Measurements from ENCODE around the gene CRYGN. TPM values are rescaled to one million over a fixed set of nuclear protein-coding genes. Genes with fewer than 3 reads are reported as not detected.

The CRYGN gene
- total and polyA plus RNA-seq, 12 donors: 0.07 to 0.72 (median 0.22) TPM; not detected in 8

- Histone ChIP-seq H3K9me3 (no peaks in the 10 kb centered on the region), H3K4me1 (peaks cover 3 to 40% (median 19%) of the 10 kb centered on the region in 9 donors), H3K27ac (no peak overlapping the region), H3K4me3 (no peak overlapping the region), H3K27me3 (peaks cover 6 to 48% (median 41%) of the 10 kb centered on the region in 7 donors), H3K36me3 (no peaks in the 10 kb centered on the region)
- ATAC-seq (no peak), DNase-seq (no peak)
- 89 to 92% methylated on average over 10 of the region's 10 CpGs for WGBS, 2 donors
- intact Hi-C loops (cut with DNase I): no loop called here
- TF ChIP-seq CTCF (IDR thresholded peaks at IDR 0.05): no peak
Measured at GRCh38 chr7:151405588-151405987, 34.4 kb downstream of the CRYGN start.

DNA sequence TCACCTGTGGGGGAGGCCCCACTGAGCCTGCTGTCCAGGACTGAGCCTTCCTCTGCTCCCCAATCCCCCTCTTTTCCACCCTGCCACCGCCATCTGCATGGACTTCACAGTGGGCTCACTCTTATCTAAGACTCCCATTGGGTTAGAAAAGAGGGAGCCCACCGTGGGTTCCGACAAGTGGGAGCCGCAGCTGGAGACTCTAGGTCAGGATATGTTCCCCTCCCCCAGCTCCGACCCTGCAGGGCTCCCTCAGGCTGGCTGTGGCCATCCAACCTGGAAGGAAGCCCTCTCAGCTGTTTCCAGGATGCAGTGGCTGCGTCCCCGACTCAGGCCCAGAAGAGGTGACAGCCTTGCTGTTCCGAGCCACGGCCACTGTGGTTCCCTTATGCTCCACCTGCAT is 34.9 kb downstream of the CRYGN start:
- Histone ChIP-seq H3K27ac (no peak overlapping the region), H3K4me3 (no peak overlapping the region), H3K9me3 (no peaks in the 10 kb centered on the region), H3K36me3 (no peaks in the 10 kb centered on the region), H3K4me1 (peaks cover 3 to 35% (median 14%) of the 10 kb centered on the region in 9 donors), H3K27me3 (peaks cover 6 to 46% (median 37%) of the 10 kb centered on the region in 7 donors)
- intact Hi-C loops (cut with DNase I): no loop called here
- 68 to 69% methylated on average over 9 of the region's 9 CpGs for WGBS, 2 donors
- no peak for TF ChIP-seq CTCF (IDR thresholded peaks at IDR 0.05)
- DNase-seq (no peak), ATAC-seq (no peak)

DNA sequence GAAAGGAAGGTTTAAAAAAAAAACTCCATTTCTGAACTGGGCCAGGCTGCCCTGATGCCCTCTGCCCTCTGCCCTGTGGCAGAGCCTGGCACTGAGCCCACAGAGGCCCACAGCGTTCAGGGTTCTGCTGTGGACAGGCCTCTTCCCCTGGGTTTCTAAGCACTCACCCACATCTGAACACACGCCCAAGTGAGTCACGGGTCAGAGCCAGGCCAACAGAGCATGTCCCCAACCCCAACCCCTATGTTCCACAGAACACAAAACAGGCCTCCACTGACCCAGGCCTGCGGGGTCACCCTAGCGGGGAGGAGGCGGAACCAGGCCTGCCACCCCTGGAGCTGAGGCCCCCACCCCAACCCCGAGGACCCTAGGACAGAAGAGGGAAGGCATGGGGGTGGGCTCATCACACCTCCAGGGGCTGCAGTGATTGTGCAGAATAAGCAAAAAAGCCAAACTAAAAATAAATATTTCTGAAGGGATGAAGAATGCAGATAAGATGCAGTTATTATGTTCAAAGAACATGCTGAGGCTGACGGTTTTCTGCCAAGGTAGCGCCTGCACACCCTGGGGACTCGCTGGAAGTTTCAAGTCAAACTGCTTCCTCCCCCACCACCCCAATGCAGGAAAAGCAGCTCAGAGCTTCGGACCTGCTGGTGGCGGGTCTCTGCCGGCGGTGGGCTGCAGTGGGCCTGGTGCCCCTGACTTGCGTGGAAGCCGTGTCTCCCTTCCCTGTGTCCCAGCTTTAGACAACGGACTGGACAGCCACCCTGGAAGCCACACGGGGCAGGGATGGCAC is 35.5 kb downstream of the CRYGN start:
- DNase-seq (no peak), ATAC-seq (peak in 3 of 8 donors; percentile 43 to 65 (median 61))
- no peak for TF ChIP-seq CTCF (IDR thresholded peaks at IDR 0.05)
- H3K4me1 ChIP-seq: peaks cover 0 to 28% (median 7%) of the 10 kb centered on the region in 9 donors
- WGBS, 2 donors: 64 to 74% methylated on average over 18 of the region's 18 CpGs
- H3K9me3 ChIP-seq: no peaks in the 10 kb centered on the region
- no peak overlapping the region for H3K27ac ChIP-seq
- H3K4me3 ChIP-seq: no peak overlapping the region
- intact Hi-C loops (cut with DNase I): no loop called here
- peaks cover 3 to 44% (median 31%) of the 10 kb centered on the region in 7 donors for H3K27me3 ChIP-seq
- no peaks in the 10 kb centered on the region for H3K36me3 ChIP-seq

DNA sequence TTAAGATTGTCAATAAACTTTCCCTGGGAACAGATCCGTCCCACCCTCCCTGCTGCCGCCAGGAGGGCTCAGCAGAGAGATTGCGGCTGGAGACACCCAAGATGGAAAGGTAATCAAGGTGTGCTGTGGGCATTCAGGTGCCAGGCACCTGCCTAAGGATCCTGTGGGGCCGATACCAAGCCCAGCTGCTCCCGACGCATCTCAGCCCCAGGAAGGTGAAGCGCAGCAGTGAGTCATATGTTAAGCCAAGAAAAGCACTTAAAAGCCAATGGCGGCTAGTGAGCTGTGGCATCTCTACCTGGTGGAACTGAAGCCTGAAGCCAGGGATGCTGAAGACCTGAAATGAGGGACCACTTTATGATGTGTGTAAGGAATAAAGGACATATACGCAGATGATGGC is 36.2 kb downstream of the CRYGN start:
- Histone ChIP-seq H3K4me3 (no peak overlapping the region), H3K36me3 (no peaks in the 10 kb centered on the region), H3K27ac (no peak overlapping the region), H3K4me1 (peaks cover 0 to 22% (median under 1%) of the 10 kb centered on the region in 9 donors), H3K9me3 (no peaks in the 10 kb centered on the region), H3K27me3 (peaks cover 0 to 38% (median 24%) of the 10 kb centered on the region in 7 donors)
- no peak for DNase-seq
- WGBS, 2 donors: 88 to 89% methylated on average over 9 of the region's 9 CpGs
- TF ChIP-seq CTCF (IDR thresholded peaks at IDR 0.05): no peak
- no peak for ATAC-seq
- intact Hi-C loops (cut with DNase I): no loop called here

Data from heart right ventricle (tissue), 16 donors.